CD4-positive, alpha-beta T cell (primary cell): Measurements from ENCODE around the gene WDR4. TPM values are rescaled to one million over a fixed set of nuclear protein-coding genes. Genes with fewer than 3 reads are reported as not detected.

Source experiments
- ATAC-seq: fragments of 200-7000 bp; cut with Tn5 transposase; one replicate; pipeline ENCODE4 v1.10.0; 2022; ENCODE audit warnings: mild to moderate bottlenecking; ENCODE audit not compliant: poor library complexity
- CTCF ChIA-PET: fragments of 350-600 bp; sonication (Branson Sonifier 250); formaldehyde crosslinking; loops from one replicate; lab custom pipeline; 2021; ENCODE audit warnings: antibody characterized with exemption, inconsistent platforms; lab: Charles Lee
- POLR2A ChIA-PET: fragments of 350-600 bp; sonication (Branson Sonifier 250); formaldehyde crosslinking; loops from one replicate; lab custom pipeline; 2021; ENCODE audit warnings: antibody characterized with exemption, inconsistent platforms; lab: Charles Lee
- DNase-seq, 14 experiments: peaks; one replicate each; pipeline ENCODE4 v3.0.0-alpha.2; 2013 to 2020; ENCODE audit warnings: mixed read lengths in 2 of 14
- H3K27ac ChIP-seq, 2 donors: one replicate each; pipeline versions ENCODE4 v1.5.1 to v1.7.0; 2013; ENCODE audit warnings: low read length in 2 of 2, low read depth in 1 of 2, mild to moderate bottlenecking in 1 of 2
- H3K27me3 ChIP-seq, 2 experiments: 1 replicate in 1 of 2; 2 replicates in 1 of 2; pipeline versions ENCODE4 v1.6.1 to v1.7.0; 2013; ENCODE audit warnings: low read length in 2 of 2, control low read depth in 1 of 2, mild to moderate bottlenecking in 1 of 2, moderate library complexity in 1 of 2; ENCODE audit not compliant: insufficient read depth in 2 of 2, control insufficient read depth in 1 of 2
- H3K36me3 ChIP-seq: one replicate; pipeline ENCODE4 v1.6.1; 2013; ENCODE audit warnings: low read length, control low read depth; ENCODE audit not compliant: insufficient read depth
- H3K4me1 ChIP-seq: one replicate; pipeline ENCODE4 v1.6.1; 2013; ENCODE audit warnings: low read length, control low read depth; ENCODE audit not compliant: insufficient read depth
- H3K4me3 ChIP-seq: one replicate; pipeline ENCODE4 v1.5.1; 2013; ENCODE audit warnings: mild to moderate bottlenecking, low read length, moderate library complexity
- H3K9me3 ChIP-seq, 2 experiments: 1 replicate in 1 of 2; 2 replicates in 1 of 2; pipeline versions ENCODE4 v1.6.1 to v1.7.0; 2013; ENCODE audit warnings: low read length in 2 of 2, mild to moderate bottlenecking in 2 of 2, control low read depth in 1 of 2, moderate library complexity in 1 of 2; ENCODE audit not compliant: control insufficient read depth in 1 of 2, insufficient read depth in 1 of 2
- H3K27ac Mint-ChIP-seq: one replicate; pipeline ENCODE4 v1.8.0; 2020; ENCODE audit warnings: mixed read lengths
- H3K27me3 Mint-ChIP-seq: one replicate; pipeline ENCODE4 v1.8.0; 2021; ENCODE audit warnings: mixed read lengths
- H3K36me3 Mint-ChIP-seq: one replicate; pipeline ENCODE4 v1.8.0; 2021; ENCODE audit warnings: low read depth, mixed read lengths
- H3K4me1 Mint-ChIP-seq: one replicate; pipeline ENCODE4 v1.8.0; 2021; ENCODE audit warnings: low read depth, mixed read lengths
- H3K4me3 Mint-ChIP-seq: one replicate; pipeline ENCODE4 v1.8.0; 2020; ENCODE audit warnings: mild to moderate bottlenecking, mixed read lengths
- H3K9me3 Mint-ChIP-seq: one replicate; pipeline ENCODE4 v1.8.0; 2020; ENCODE audit warnings: mixed read lengths
- intact Hi-C, 2 experiments: fragments of 100-400 bp; cut with DNase I in 1 of 2; cut with micrococcal nuclease in 1 of 2; formaldehyde crosslinking; loops; one replicate each; pipeline versions ENCODE4 v1.15.1 to v1.9.0; 2023 to 2025; cut with DNase I, micrococcal nuclease
- total RNA-seq, 174 experiments: library from RNA in 2 of 174; stranded (reverse) in 2 of 174; gene quantifications; one replicate each; pipeline ENCODE4 v1.2.3 and lab custom pipeline; 2021 to 2026
- TF ChIP-seq, protein P1 (sequence below): fragments of 200-600 bp; IDR thresholded peaks from one replicate; pipeline ENCODE4 v1.8.0; 2022; ENCODE audit warnings: antibody characterized with exemption, mild to moderate bottlenecking

Gene WDR4
- total RNA-seq, 2 experiments from 2014 or later = 11.3 to 12.9 TPM

DNA sequence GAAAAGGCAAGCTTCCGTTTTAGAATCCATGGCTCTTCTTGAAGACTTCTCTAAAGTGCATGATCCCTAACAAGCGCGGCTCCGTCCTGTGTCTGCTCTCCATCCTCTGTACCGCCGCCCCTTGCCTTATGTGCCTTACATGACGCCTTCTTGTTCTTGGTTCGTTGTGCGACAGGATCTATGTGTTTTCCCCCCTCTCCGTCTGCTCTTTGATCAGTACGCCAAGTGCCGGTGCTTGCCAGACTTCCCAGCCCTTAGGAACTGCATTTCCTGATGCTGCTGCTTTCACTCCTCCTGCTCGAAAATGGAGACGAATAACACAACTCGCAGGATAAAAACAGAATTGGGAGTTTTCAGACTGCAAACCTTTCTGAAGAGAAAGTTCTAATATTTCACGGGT is 26.9 kb upstream of the WDR4 start:
- Histone ChIP-seq H3K27me3 (no peaks in the 10 kb centered on the region), H3K9me3 (no peaks in the 10 kb centered on the region), H3K36me3 (peaks cover 52% of the 10 kb centered on the region), H3K4me1 (no peaks in the 10 kb centered on the region), H3K4me3 (no peak overlapping the region), H3K27ac (no peak overlapping the region)
- H3K27ac Mint-ChIP-seq = no peak overlapping the region
- DNase-seq (no peak), ATAC-seq (no peak)
- ChIA-PET CTCF (no interaction called here), POLR2A (no interaction called here)
- no peaks in the 10 kb centered on the region for H3K4me1 Mint-ChIP-seq
- H3K4me3 Mint-ChIP-seq = no peak overlapping the region
- intact Hi-C loops = no loop called here
- TF ChIP-seq, protein P1, sequence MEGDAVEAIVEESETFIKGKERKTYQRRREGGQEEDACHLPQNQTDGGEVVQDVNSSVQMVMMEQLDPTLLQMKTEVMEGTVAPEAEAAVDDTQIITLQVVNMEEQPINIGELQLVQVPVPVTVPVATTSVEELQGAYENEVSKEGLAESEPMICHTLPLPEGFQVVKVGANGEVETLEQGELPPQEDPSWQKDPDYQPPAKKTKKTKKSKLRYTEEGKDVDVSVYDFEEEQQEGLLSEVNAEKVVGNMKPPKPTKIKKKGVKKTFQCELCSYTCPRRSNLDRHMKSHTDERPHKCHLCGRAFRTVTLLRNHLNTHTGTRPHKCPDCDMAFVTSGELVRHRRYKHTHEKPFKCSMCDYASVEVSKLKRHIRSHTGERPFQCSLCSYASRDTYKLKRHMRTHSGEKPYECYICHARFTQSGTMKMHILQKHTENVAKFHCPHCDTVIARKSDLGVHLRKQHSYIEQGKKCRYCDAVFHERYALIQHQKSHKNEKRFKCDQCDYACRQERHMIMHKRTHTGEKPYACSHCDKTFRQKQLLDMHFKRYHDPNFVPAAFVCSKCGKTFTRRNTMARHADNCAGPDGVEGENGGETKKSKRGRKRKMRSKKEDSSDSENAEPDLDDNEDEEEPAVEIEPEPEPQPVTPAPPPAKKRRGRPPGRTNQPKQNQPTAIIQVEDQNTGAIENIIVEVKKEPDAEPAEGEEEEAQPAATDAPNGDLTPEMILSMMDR = no peak
- H3K36me3 Mint-ChIP-seq = peaks cover 72% of the 10 kb centered on the region
- H3K9me3 Mint-ChIP-seq = no peaks in the 10 kb centered on the region
- no peaks in the 10 kb centered on the region for H3K27me3 Mint-ChIP-seq

DNA sequence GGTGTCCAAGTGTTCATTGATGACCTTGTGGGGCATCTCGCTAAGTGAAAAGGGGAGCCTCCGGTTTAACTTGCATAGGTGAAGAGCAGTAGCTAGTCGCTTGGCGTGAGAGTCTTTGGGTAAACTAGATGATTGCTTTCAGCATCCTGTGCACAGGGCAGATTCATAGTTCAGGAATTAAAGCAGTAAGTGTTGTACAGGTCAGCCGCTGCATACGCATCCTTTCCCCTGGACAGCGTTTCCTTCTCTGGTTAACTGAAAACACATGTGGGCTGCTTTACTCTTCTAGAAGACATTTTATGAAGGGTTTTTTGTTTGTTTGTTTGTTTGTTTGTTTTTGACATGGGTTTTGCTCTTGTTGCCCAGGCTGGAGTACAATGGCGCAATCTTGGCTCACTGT is 25.9 kb upstream of the WDR4 start:
- no peaks in the 10 kb centered on the region for H3K9me3 Mint-ChIP-seq
- intact Hi-C loops = no loop called here
- TF ChIP-seq, protein P1 = no peak
- Histone ChIP-seq H3K27ac (no peak overlapping the region), H3K4me1 (peaks cover 4% of the 10 kb centered on the region), H3K4me3 (no peak overlapping the region), H3K9me3 (no peaks in the 10 kb centered on the region), H3K27me3 (no peaks in the 10 kb centered on the region), H3K36me3 (peaks cover 58% of the 10 kb centered on the region)
- H3K4me1 Mint-ChIP-seq = no peaks in the 10 kb centered on the region
- ATAC-seq = no peak
- ChIA-PET POLR2A (no interaction called here), CTCF (no interaction called here)
- H3K36me3 Mint-ChIP-seq = peaks cover 74% of the 10 kb centered on the region
- no peaks in the 10 kb centered on the region for H3K27me3 Mint-ChIP-seq
- DNase-seq = no peak
- no peak overlapping the region for H3K27ac Mint-ChIP-seq
- no peak overlapping the region for H3K4me3 Mint-ChIP-seq

DNA sequence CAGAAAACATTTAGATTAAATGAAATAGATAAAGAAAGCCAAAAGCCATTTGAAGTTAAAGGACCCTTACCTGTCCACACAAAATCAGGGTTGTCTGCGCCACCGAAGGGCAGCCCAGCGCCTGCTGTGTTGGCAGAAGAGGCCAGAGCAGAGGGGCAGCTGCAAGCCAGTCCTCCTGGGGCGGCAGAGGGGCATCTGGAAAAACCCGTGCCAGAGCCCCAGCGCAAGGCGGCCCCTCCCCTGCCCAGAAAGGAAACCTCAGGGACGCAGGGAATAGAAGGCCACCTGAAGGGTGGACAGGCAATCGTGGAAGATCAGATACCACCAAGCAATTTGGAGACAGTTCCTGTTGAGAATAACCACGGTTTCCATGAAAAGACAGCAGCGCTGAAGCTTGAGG is 24.5 kb upstream of the WDR4 start:
- Histone ChIP-seq H3K9me3 (no peaks in the 10 kb centered on the region), H3K36me3 (peaks cover 51% of the 10 kb centered on the region), H3K27me3 (no peaks in the 10 kb centered on the region), H3K27ac (no peak overlapping the region), H3K4me3 (no peak overlapping the region), H3K4me1 (peaks cover 5% of the 10 kb centered on the region)
- CTCF ChIA-PET = no interaction called here
- Mint-ChIP-seq H3K9me3 (no peaks in the 10 kb centered on the region), H3K4me3 (no peak overlapping the region), H3K4me1 (peaks cover 2% of the 10 kb centered on the region), H3K27me3 (no peaks in the 10 kb centered on the region), H3K36me3 (peaks cover 64% of the 10 kb centered on the region), H3K27ac (no peak overlapping the region)
- POLR2A ChIA-PET = no interaction called here
- TF ChIP-seq, protein P1 = no peak
- ATAC-seq (no peak), DNase-seq (no peak)
- intact Hi-C loops = no loop called here
